Heart right ventricle (tissue), 16 donors: ENCODE data around the gene KRT78. TPM values are rescaled to one million over a fixed set of nuclear protein-coding genes. Genes with fewer than 3 reads are reported as not detected.

Experiments
- ATAC-seq, 8 donors: fragments of 200-7000 bp; cut with Tn5 transposase; one replicate each; pipeline ENCODE4 v1.9.1; 2020; ENCODE audit warnings: mild to moderate bottlenecking in 8 of 8, moderate library complexity in 8 of 8, moderate number of reproducible peaks in 1 of 8
- DNase-seq, 2 donors: peaks; one replicate each; pipeline ENCODE4 v3.0.0-alpha.2; 2020
- H3K27ac ChIP-seq, 10 donors: fragments of 200-600 bp; sonication (generic) in 2 of 10; one replicate each; pipeline versions ENCODE4 v1.5.0 to v1.8.0; 2020 to 2022; ENCODE audit warnings: mild to moderate bottlenecking in 3 of 10
- H3K27me3 ChIP-seq, 7 donors: fragments of 200-600 bp; one replicate each; pipeline ENCODE4 v1.8.0; 2021 to 2022; ENCODE audit warnings: mild to moderate bottlenecking in 2 of 7
- H3K36me3 ChIP-seq, 9 donors: fragments of 200-600 bp; sonication (generic) in 1 of 9; one replicate each; pipeline versions ENCODE4 v1.5.0 to v1.8.0; 2020 to 2022; ENCODE audit warnings: mild to moderate bottlenecking in 2 of 9
- H3K4me1 ChIP-seq, 9 donors: fragments of 200-600 bp; sonication (generic) in 1 of 9; one replicate each; pipeline versions ENCODE4 v1.5.0 to v1.8.0; 2020 to 2022; ENCODE audit warnings: mild to moderate bottlenecking in 4 of 9
- H3K4me3 ChIP-seq, 10 donors: fragments of 200-600 bp; sonication (generic) in 2 of 10; one replicate each; pipeline versions ENCODE4 v1.5.0 to v1.8.0; 2020 to 2022; ENCODE audit warnings: mild to moderate bottlenecking in 7 of 10, moderate library complexity in 2 of 10
- H3K9me3 ChIP-seq, 11 donors: fragments of 200-600 bp in 10 of 11; sonication (generic) in 2 of 11; one replicate each; pipeline versions ENCODE4 v1.5.0 to v1.8.0; 2013 to 2022; ENCODE audit warnings: mild to moderate bottlenecking in 2 of 11, control low read depth in 1 of 11, moderate library complexity in 1 of 11
- CTCF ChIP-seq, 9 donors: fragments of 200-600 bp; sonication (generic) in 2 of 9; IDR thresholded peaks; one replicate each; pipeline versions ENCODE4 v1.5.0 to v1.8.0; 2021 to 2022; ENCODE audit warnings: antibody characterized with exemption in 9 of 9, mild to moderate bottlenecking in 5 of 9, moderate library complexity in 1 of 9
- WGBS, 2 donors: extraction: QIAGEN DNeasy Blood & Tissue Kit; methylation state at CpG; one replicate each; pipeline ENCODE4 v1.1.7; 2013; ENCODE audit warnings: inconsistent platforms in 1 of 2; 5-methylcytosine and 5-hydroxymethylcytosine counted together
- intact Hi-C, 10 donors: fragments of 100-400 bp; cut with DNase I; formaldehyde crosslinking; loops; one replicate each; pipeline versions ENCODE4 v1.11.1 to v1.14.2; 2022
- long read RNA-seq, 3 donors: library from polyadenylated mRNA; unstranded; transcript quantifications; one replicate each; pipeline ENCODE4 v2.0.0, GENCODE V29; 2020 to 2021
- polyA plus RNA-seq, 2 donors: library from polyadenylated mRNA; stranded (reverse); fragments of 200-250 nt; gene quantifications; one replicate each; pipeline ENCODE4 v1.2.3, GENCODE V29; 2013
- total RNA-seq, 10 donors: library from RNA; stranded (reverse); fragmentation: NEBNext Ultra II Directional in 3 of 10; extraction: Animal tissue kit (Norgen Biotek cat#: 25700) in 3 of 10; gene quantifications; one replicate each; pipeline versions ENCODE4 v1.2.1 to v1.2.4, GENCODE V29; 2021 to 2023
- donor health status: Arrhythmogenic right ventricular cardiomyopathy.
- donor health status: ischemic (EF 13 %, LVEDD 7.1; RV severe dilation, severe dysfunction).
- donor health status: healthy with polysubstance abuse.
- donor health status: DM: no; HTN: yes; CAD: no.
- donor health status: DM: no; HTN: no; CAD: no.
- donor health status: ischemic (EF 25% LVEDD 6.9; RV normal size, moderate dysfunction).
- donor health status: ischemic (EF 25% LVEDD 5.7; RV mildly dilated, moderate dysfunction).
- donor health status: healthy.
- donor health status: DM: yes; HTN: yes; CAD: no.
- donor health status: Ischemic cardiomyopathy.
- donor health status: ischemic (EF 35%, LVEDD 5.7; RV mildly dilated, moderate dysfunction).
- donor health status: nonischemic (EF 11% LVEDD 7.7; RV severe dilation, severe dysfunction).
- donor health status: DM: yes; HTN: yes; CAD: no.
- donor health status: PGD.
- donor health status: ischemic (EF 29% LVEDD 5.4; RV normal size, mild dysfunction).
- donor health status: nonischemic (EF 23%, LVEDD 6.1; RV moderate dilation, normal function).

Gene KRT78
- total RNA-seq (not detected), polyA plus RNA-seq (under 1 TPM in 1 of 2 donors, not detected in 1; 0.07 TPM)
- long read RNA-seq, donor 1, result 0 reads
- long read RNA-seq, donor 2, result 0 reads
- long read RNA-seq, donor 3, result 0 reads

- Histone ChIP-seq H3K27ac (no peak within 1 kb of the TSS), H3K27me3 (peaks cover 0 to 34% (median 6%) of the 10 kb centered on the region in 7 donors), H3K4me1 (no peaks in the 10 kb centered on the region), H3K4me3 (no peak within 1 kb of the TSS), H3K36me3 (no peaks in the 10 kb centered on the region), H3K9me3 (no peaks in the 10 kb centered on the region)
- intact Hi-C loops, result no loop called here
- TF ChIP-seq CTCF (IDR thresholded peaks at IDR 0.05), result no peak
- WGBS, 2 donors, result 82 to 87% methylated on average over 16 of the region's 16 CpGs
- no peak for DNase-seq
- no peak for ATAC-seq
These were observed at the start of gene KRT78 for GRCh38 chr12:52848661-52849255. TSS of gene KRT78 (minus strand) at chr12:52848994. CDS start at chr12:52848930, 64 bp downstream.

- TF ChIP-seq CTCF (IDR thresholded peaks at IDR 0.05), result no peak
- H3K27me3 ChIP-seq, result peaks cover 0 to 6% (median 0%) of the 10 kb centered on the region in 7 donors
- peak in 2 of 8 donors; percentile 19 to 40 for ATAC-seq
- no peak overlapping the region for H3K27ac ChIP-seq
- DNase-seq, result no peak
- 72 to 76% methylated on average over 3 of the region's 3 CpGs for WGBS, 2 donors
- no peaks in the 10 kb centered on the region for H3K9me3 ChIP-seq
- H3K36me3 ChIP-seq, result peaks cover 0 to 19% (median 0%) of the 10 kb centered on the region in 9 donors
- no peak overlapping the region for H3K4me3 ChIP-seq
- intact Hi-C loops, result no loop called here
- H3K4me1 ChIP-seq, result no peaks in the 10 kb centered on the region
These were observed 47.7 kb upstream of the KRT78 start for GRCh38 chr12:52896190-52897100.

- no peak for DNase-seq
- ATAC-seq, result peak in 2 of 8 donors; percentile 27 to 28
- H3K9me3 ChIP-seq, result no peaks in the 10 kb centered on the region
- no peak overlapping the region for H3K4me3 ChIP-seq
- peaks cover 0 to 16% (median 0%) of the 10 kb centered on the region in 9 donors for H3K36me3 ChIP-seq
- no peak for TF ChIP-seq CTCF (IDR thresholded peaks at IDR 0.05)
- no peaks in the 10 kb centered on the region for H3K4me1 ChIP-seq
- no peak overlapping the region for H3K27ac ChIP-seq
- H3K27me3 ChIP-seq, result peaks cover 0 to 6% (median 0%) of the 10 kb centered on the region in 7 donors
- intact Hi-C loops, result no loop called here
- WGBS, 2 donors, result 52 to 55% methylated on average over 2 of the region's 2 CpGs
These were observed 47.0 kb upstream of the KRT78 start for GRCh38 chr12:52895726-52896189.

- DNase-seq, result no peak
- peaks cover 0 to under 1% (median 0%) of the 10 kb centered on the region in 9 donors for H3K36me3 ChIP-seq
- H3K9me3 ChIP-seq, result no peaks in the 10 kb centered on the region
- H3K4me1 ChIP-seq, result no peaks in the 10 kb centered on the region
- H3K27me3 ChIP-seq, result peaks cover 0 to 6% (median 0%) of the 10 kb centered on the region in 7 donors
- intact Hi-C loops, result no loop called here
- ATAC-seq, result no peak
- H3K4me3 ChIP-seq, result no peak overlapping the region
- H3K27ac ChIP-seq, result no peak overlapping the region
- no peak for TF ChIP-seq CTCF (IDR thresholded peaks at IDR 0.05)
These were observed 44.2 kb upstream of the KRT78 start for GRCh38 chr12:52892974-52893373.
